Type B pancreatic cell (in vitro differentiated cells): Measurements from ENCODE around the gene FNIP1. TPM values are rescaled to one million over a fixed set of nuclear protein-coding genes. Genes with fewer than 3 reads are reported as not detected.

Experiments used
- DNase-seq: peaks from one replicate; pipeline ENCODE4 v3.0.0; 2021; ENCODE audit warnings: mixed read lengths; ENCODE audit not compliant: unreplicated experiment; ENCODE audit errors: extremely low spot score
- H3K27ac Mint-ChIP-seq: 2 replicates; pipeline ENCODE4 v1.8.0; 2021; ENCODE audit warnings: mild to moderate bottlenecking, mixed read lengths
- H3K27me3 Mint-ChIP-seq: 2 replicates; pipeline ENCODE4 v1.8.0; 2021; ENCODE audit warnings: mixed read lengths
- H3K36me3 Mint-ChIP-seq: 2 replicates; pipeline ENCODE4 v1.8.0; 2021; ENCODE audit warnings: mixed read lengths
- H3K4me1 Mint-ChIP-seq: one replicate; pipeline ENCODE4 v1.8.0; 2021; ENCODE audit warnings: mixed read lengths; ENCODE audit not compliant: unreplicated experiment
- H3K4me3 Mint-ChIP-seq: 2 replicates; pipeline ENCODE4 v1.8.0; 2021; ENCODE audit warnings: mild to moderate bottlenecking, mixed read lengths
- H3K9me3 Mint-ChIP-seq: 2 replicates; pipeline ENCODE4 v1.8.0; 2021; ENCODE audit warnings: mixed read lengths
- total RNA-seq: library from RNA; stranded (reverse); gene quantifications from 2 replicates; pipeline ENCODE4 v1.2.1, GENCODE V29; 2021; ENCODE audit warnings: low replicate concordance
- TF ChIP-seq, protein P1 (sequence below): fragments of 200-600 bp; sonication (generic); conservative IDR thresholded peaks from 2 replicates; pipeline ENCODE4 v1.5.0; 2021; ENCODE audit warnings: antibody characterized with exemption, mild to moderate bottlenecking

The FNIP1 gene
- total RNA-seq, 1 donor from 2014 or later = 32.4 TPM

DNA sequence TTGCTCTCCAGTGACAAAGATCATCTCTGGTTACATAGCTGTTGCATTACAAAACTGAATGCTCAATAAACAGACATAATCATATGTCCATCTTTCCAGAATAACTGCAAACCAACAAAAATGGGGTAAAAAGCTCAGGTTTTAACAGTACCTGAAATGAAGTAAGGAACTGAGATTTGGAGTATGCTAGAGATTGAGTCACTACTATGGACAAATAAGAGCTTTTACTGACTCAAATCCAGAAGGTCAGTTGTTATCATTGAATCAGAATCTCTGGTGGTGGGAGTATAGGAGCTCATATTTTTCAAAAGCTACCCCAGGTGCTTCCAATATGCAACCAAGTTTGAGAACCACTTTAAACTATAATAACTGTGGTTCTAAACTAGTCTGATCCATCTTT lies 157.7 kb downstream of the FNIP1 start:
- DNase-seq = no peak
- no peak overlapping the region for H3K27ac Mint-ChIP-seq
- no peak overlapping the region for H3K4me3 Mint-ChIP-seq
- no peaks in the 10 kb centered on the region for H3K27me3 Mint-ChIP-seq
- peaks cover 11% of the 10 kb centered on the region for H3K4me1 Mint-ChIP-seq
- H3K9me3 Mint-ChIP-seq = no peaks in the 10 kb centered on the region
- TF ChIP-seq, protein P1, sequence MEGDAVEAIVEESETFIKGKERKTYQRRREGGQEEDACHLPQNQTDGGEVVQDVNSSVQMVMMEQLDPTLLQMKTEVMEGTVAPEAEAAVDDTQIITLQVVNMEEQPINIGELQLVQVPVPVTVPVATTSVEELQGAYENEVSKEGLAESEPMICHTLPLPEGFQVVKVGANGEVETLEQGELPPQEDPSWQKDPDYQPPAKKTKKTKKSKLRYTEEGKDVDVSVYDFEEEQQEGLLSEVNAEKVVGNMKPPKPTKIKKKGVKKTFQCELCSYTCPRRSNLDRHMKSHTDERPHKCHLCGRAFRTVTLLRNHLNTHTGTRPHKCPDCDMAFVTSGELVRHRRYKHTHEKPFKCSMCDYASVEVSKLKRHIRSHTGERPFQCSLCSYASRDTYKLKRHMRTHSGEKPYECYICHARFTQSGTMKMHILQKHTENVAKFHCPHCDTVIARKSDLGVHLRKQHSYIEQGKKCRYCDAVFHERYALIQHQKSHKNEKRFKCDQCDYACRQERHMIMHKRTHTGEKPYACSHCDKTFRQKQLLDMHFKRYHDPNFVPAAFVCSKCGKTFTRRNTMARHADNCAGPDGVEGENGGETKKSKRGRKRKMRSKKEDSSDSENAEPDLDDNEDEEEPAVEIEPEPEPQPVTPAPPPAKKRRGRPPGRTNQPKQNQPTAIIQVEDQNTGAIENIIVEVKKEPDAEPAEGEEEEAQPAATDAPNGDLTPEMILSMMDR = no peak
- no peaks in the 10 kb centered on the region for H3K36me3 Mint-ChIP-seq

DNA sequence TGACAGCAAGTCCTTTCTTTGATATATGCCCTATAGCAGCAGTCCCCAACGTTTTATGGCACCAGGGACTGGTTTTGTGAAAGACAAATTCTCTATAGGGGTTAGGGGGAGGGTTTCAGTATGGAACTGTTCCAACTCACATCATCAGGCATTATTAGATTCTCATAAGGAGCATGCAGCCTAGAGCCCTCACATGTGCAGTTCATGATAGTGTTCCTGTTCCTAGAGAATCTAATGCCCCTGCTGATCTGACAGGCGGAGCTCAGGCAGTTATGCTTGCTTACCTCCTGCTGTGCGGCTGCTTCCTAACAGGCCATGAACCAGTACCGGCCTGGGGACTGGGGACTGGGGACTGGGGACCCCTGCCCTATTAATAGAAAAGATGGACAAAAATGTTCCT lies 159.1 kb downstream of the FNIP1 start:
- peaks cover 13% of the 10 kb centered on the region for H3K4me1 Mint-ChIP-seq
- TF ChIP-seq, protein P1 = no peak
- no peaks in the 10 kb centered on the region for H3K9me3 Mint-ChIP-seq
- H3K36me3 Mint-ChIP-seq = no peaks in the 10 kb centered on the region
- H3K4me3 Mint-ChIP-seq = no peak overlapping the region
- no peak for DNase-seq
- no peak overlapping the region for H3K27ac Mint-ChIP-seq
- H3K27me3 Mint-ChIP-seq = no peaks in the 10 kb centered on the region

DNA sequence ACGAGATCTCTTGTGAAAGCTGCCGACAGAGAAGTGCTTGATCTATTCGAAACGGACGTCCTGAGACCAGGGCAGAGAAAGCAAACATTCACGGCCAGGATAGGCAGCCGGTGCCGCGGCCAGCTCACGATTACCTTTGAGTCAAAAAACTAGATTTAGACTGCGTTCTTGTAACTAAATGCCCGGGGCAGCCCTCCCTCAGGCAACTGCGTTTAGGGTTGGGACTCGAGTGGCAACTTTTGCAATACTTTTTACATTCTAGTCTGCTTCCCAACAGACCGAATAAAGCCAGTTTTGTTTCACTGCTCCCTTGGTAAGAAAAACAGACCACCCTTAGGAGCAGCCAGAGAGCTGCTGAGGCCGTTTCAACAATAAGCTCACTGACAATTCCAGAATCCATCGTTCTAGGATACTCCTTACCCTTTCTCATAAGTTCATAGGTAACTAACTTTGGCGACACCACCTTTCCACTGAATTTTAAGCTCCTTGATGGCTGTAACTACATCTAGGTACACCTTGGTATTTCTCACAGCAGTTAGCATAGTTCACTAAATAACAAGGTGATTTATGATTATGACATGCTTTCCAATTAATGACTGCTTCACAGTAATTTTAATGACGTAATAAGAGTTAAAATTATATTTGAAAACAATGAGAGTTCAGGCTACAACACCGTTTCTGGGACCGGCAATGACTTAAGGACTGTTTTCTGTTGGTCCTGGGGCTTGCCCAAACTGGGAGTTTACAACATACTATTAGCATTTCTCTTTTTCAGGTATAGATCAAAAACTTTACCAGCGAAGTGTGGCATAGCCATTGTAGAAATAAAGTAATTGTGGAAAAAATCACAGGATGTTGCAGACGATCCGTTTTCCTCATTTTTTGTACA lies 160.9 kb downstream of the FNIP1 start:
- Mint-ChIP-seq H3K27ac (peak overlapping the region; percentile 97), H3K9me3 (no peaks in the 10 kb centered on the region), H3K4me3 (peak overlapping the region; percentile 96), H3K4me1 (peaks cover 13% of the 10 kb centered on the region), H3K36me3 (no peaks in the 10 kb centered on the region), H3K27me3 (no peaks in the 10 kb centered on the region)
- TF ChIP-seq, protein P1 = no peak
- no peak for DNase-seq

DNA sequence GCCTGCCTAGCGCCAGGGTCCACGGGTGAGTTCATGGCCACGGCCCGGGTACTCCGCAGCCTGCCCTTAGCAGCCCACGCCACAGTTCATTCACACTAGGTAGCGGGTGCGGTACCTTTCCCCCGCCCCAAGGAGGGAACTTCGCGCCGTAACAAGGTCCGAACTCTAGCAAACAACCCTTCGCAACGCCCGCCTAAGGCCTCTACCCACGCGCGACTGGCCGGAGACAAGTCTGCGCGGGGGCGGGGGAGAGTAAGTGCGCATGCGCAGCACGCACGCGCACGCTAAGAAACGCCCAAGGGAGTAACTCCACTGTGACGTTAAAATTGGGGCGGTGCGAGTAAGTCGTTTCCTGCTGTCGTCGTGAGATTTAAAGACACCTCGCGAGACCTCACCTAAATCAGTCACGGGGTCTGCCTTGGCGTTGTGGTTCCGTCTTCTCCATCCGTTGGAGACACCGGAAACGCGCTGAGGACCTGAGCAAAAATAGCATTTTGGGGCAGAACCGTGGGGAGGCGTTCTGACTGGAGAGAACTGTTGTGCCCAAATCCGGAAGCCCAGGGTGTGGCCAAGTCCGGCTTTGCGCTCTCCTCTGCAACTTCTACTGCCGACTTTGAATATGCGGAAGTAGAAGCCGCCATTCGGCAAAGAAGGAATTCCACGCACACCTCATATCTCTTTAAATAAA lies 161.7 kb downstream of the FNIP1 start, which contains the start of gene RAPGEF6:
RAPGEF6 (minus strand) TSS at position 234 of the 688 bp plus-strand sequence; CDS start at position 35, 199 bp downstream.
- Mint-ChIP-seq H3K4me1 (peaks cover 13% of the 10 kb centered on the region), H3K27ac (peak within 1 kb of the TSS; percentile 97), H3K4me3 (peak within 1 kb of the TSS; percentile 96), H3K36me3 (no peaks in the 10 kb centered on the region), H3K27me3 (no peaks in the 10 kb centered on the region), H3K9me3 (no peaks in the 10 kb centered on the region)
- DNase-seq = peak; percentile 93
- TF ChIP-seq, protein P1 = peak; percentile 63

DNA sequence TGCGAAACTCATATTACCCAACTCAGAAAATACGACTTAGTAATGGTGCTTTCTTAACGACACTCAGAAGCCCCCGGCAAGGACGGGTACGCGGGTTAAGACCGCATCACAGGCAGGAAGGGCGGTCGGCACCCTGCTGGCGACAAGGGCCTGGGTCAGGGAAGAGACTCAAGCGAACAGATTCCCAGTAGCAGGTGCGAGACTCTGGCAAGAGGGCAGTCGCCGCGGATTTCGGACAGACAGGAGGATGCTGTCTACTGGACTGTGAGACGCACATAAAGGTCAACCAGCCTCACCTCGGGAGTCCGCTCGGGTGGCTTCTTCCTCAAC lies 162.2 kb downstream of the FNIP1 start:
- TF ChIP-seq, protein P1 = no peak

More for the DNA sequence above, 162.2 kb downstream of the FNIP1 start:
- Mint-ChIP-seq H3K9me3 (no peaks in the 10 kb centered on the region), H3K27ac (peak overlapping the region; percentile 97), H3K4me1 (peaks cover 13% of the 10 kb centered on the region), H3K4me3 (peak overlapping the region; percentile 96), H3K36me3 (no peaks in the 10 kb centered on the region), H3K27me3 (no peaks in the 10 kb centered on the region)
- DNase-seq = no peak
